ENCODE results near the gene IGLON5.

The IGLON5 gene

DNA sequence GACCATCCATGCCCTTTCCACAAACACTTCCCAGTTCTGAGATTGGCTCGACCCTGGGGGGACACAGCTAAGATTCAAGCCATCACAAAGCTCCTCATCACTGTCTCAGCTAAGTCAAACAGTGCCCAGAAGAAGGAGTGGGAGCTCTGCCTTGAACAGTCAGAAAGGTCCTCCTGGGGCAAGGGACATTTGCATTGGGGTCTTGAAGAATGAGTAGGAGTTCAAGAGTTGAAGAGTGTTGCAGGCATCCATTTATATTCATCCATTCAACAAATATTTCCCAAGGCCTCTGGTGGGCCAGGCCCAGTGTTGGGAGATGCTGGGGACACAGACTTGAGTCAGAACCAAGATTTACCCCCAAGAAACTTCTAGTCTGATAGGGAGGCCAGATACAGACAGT lies 6.5 kb downstream of the IGLON5 start:
- DNase-seq (ENCODE audit: low read depth): no peak

DNA sequence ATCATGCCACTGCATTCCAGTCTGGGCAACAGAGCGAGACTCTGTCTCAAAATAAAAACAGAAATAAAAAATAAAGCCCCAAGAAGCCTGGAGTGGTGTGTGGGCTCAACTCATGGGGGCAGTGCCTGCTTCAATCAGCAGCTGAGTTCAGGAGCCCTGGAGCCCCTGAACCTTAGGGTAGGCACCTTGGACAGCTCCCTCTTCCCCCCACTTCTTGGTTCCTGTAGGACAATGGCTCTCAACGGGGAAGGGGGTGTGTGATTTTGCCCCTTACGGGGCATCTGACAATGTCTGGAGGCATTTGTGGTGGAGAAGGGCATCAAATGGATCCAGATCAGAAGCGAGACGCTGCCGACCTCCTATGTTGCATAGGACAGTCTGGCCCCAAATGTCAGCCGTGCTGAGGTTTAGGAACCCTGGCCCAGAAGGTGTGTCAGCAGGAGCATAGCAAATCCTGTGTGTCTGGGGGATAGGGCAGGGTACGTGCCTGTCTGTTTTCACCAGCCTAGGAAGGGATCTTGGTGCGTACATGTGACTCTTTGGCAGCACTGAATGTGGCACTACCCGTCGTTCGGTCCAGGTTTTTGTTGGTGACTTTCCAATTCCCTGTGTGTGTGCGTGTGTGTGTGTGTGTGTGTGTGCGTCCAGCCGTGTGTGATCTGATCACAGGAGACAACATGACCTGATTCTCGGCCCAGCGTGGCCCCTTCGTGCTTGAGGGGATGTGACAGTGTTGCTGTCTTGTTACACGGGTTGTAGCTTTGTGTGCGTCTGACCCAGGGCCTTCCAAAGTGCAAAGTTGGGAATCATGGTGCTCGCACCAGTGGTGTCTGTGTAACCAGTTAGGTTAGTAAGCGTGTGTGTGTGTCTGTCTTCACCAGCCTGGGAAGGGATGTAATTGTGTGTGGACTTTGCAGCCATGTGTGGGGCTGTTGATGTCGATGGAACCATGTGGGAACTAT lies 7.5 kb downstream of the IGLON5 start:
- no peak for DNase-seq (ENCODE audit: low read depth)

DNA sequence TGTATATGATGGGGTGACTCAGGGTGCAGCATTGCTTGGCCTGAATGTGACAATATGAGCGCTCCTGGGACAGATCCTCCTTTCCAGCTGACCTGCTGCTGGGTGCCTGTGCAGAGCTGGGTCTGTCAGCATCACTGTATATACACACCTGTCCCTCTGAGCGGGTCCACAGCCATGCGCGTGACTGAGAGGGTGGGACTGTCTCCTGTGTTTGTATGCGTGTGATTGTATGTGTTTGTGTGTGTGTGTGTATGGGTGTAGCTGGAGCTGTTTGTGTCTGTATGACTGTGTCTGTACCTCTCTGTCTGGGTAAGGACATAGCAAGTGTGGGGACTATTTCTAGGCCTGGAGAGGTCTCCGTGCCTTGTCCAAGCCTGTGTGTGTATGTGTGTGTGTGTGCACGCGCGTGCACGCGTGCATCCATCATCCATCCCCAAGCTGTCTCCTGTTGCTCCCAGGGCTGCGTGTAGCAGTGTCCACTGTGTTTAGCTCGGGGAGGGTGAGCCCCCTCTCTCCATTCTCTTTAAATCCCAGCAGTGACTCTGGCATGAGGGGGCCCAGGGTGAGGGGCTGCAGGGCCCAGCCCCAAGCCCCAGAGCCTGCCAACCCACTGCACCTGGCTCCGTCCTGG lies 8.3 kb downstream of the IGLON5 start:
- no peak for DNase-seq (ENCODE audit: low read depth)

DNA sequence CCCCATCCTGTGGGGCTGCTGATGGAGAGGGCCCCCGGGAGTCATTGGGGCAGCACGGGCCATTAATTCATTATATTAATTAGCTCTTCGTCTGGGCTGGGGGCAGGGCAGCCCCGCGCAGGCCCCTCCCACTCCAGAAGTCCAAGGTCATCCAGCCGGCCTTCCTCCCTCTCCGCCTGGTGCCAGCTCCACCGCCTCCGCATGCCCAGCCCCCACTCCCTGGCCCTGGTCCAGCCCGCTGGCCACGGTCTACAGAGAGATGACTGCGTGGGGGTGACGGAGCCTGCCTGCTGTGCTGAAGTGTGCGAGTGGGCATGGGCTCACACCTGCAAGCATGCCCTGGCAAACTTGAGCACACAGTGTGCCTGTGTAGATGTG lies 8.8 kb downstream of the IGLON5 start:
- no peak for DNase-seq (ENCODE audit: low read depth)

DNA sequence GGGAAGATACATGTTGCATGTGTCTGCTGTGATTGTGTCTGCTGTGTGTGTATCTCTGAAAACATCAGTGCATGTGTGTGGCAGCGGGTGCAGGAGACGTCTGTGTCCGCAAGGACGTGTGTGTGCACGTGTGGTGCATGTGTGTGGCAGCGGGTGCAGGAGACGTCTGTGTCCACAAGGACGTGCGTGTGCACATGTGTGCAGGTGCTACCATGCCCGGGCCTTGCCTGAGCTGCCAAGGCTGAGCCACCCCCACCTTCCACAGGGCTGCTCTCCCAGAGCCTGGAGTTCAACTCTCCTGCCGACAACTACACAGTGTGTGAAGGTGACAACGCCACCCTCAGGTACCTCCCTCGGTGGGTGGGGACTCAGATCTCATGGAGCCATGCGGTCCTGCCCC lies 10.4 kb downstream of the IGLON5 start:
- DNase-seq (ENCODE audit: low read depth): no peak

DNA sequence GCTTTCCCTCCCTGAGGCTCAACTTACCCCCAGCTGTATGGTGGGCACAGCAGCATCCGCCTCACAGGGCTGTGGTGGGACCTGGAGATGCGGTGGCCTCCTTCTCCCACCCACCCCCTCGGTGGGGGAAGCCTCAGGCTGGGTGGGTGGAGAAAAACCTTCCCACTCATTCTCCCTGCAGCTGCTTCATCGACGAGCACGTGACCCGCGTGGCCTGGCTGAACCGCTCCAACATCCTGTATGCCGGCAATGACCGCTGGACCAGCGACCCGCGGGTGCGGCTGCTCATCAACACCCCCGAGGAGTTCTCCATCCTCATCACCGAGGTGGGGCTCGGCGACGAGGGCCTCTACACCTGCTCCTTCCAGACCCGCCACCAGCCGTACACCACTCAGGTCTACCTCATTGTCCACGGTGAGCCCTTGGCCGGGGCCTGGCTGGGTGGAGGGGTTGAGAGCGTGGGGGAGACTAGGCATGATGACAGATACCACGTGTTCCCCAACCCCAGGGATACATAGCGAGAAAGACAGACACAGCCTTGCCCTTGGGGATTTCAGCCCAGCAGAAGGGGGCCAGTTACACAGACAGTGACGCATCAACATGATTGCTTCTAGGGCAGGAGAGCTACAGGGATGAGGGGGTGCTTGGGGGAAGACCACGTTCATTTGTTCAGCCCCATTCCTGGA lies 12.2 kb downstream of the IGLON5 start:
- DNase-seq (ENCODE audit: low read depth): no peak

DNA sequence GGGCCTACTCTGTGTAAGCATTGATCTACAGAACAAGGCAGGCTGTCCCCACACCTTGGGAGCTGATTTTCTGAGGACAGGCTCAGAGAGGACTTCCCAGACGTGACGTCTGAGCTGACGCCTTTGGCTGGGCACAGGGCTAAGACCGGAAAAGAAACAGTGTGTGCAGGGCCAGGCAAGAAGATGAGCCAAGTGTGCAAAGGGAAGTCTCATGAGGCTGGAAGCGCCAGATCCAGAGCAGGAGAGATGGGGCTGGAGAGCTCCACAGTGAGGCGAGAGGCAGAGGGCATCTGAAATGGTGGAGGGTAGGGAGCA lies 12.7 kb downstream of the IGLON5 start:
- DNase-seq (ENCODE audit: low read depth): no peak

DNA sequence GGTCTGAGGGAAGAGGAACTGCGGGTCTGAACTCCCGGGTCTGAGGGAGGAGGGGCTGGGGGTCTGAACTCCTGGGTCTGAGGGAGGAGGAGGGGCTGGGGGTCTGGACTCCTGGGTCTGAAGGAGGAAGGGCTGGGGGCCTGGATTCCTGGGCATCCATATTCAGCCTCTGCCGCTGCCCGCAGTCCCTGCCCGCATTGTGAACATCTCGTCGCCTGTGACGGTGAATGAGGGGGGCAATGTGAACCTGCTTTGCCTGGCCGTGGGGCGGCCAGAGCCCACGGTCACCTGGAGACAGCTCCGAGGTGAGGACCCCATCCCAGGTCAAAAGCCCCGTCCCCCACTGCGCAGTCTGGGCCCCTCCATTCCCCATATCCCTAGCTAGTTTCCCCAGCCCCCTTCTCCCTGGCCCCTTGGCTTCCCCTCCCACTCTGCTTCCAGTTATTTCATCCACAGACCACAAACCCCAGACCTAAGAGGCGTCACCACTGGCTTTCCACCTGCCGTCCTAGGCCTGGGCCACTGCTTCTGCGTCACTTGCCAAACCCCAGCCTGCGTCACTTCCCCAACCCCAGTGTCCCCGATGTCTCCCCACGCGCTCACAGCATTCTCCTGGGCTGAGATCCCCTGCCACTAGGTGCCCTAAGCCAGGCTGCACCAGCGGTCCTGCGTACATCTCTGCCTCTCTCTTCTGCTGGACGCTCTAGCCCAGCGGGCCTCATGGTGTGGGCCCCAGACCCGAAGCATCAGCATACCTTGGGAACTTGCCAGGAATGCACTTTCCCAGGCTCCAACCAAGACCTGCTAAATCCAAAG lies 13.9 kb downstream of the IGLON5 start:
- no peak for DNase-seq (ENCODE audit: low read depth)

DNA sequence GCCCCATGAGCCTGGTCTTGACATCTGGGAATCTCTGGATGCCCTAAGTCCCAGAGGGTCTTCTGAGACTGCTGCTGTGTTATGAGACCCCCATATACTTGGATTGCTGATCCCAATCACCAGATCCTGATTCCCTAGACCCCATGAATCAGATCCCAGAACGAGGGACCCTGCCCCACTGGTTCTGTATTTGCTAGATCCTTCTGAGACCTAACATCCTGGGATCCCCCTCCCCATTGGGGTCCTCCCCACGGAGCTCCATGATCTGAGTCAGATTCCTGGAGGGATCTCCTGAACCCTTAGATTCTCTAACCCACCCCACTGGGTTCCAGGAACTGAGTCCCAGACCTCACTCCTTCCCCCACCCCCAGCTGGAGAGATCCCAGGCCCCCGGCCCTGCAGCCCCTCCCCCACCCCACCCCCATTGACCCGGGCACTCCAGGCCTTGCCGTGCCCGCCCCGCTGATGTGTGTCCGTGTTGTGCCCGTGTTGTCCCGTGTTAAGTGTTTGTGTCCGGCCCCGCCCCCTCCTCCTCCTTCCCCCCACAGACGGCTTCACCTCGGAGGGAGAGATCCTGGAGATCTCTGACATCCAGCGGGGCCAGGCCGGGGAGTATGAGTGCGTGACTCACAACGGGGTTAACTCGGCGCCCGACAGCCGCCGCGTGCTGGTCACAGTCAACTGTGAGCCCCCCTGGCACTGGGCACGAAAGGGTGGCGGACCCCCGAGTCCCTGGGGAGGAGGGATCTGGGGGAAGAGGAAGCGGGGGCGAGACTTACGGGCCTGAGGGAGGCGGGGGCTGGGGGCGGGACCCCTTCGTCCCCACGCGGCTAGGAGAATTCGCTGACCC lies 15.0 kb downstream of the IGLON5 start:
- DNase-seq (ENCODE audit: low read depth): no peak

DNA sequence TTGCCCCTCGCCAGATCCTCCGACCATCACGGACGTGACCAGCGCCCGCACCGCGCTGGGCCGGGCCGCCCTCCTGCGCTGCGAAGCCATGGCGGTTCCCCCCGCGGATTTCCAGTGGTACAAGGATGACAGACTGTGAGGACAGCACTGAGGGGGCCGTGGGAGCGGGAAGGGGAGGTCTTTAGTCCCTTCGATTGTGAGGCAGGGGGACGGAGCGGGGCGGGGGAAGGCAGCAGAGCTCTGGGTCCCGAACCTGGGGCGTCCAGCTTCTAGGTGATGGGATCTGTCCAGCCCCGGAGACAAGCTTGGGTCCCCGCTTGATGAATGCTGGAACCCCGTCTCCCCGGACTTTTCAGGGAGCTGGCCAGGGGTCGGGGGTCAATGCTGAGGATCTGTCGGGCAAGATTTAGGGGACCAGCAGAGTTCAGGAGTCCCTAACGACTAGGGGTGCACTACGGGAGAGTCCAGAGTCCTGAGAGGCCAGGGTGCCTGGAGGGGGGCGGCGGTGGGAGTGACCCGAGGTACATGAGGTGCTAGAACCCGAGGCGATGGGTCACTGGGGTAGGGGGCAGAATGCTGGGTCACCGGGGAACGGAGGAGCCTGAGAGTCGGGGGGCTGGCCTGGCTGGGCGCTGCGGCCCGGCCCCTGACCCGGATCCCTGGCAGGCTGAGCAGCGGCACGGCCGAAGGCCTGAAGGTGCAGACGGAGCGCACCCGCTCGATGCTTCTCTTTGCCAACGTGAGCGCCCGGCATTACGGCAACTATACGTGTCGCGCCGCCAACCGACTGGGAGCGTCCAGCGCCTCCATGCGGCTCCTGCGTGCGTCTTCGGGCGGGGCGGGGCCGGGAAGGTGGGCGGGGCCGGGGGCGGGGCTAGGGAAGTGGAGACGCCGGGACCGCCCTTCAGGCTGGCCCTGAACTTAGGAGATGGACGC lies 15.9 kb downstream of the IGLON5 start:
- peak; percentile 30 for DNase-seq (ENCODE audit: low read depth)

DNA sequence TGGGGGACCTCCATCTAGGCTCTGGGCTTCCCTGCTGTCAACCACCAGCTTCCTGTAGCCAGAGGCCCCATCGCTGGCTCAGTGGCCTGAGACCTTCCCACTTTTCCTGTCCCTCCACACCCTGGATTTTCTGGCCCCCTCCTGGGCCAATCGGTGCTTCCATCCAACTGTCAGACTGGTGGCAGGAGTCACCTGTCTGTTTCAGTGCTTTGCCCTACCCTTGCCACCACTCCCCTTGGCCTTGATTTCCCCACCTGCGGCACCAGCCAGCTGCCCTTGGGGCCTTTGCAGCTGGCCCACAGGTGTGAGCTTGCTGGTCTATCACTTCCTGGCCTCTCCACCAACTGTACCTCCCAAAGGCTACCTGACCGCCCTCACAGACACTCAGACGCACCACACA lies 18.0 kb downstream of the IGLON5 start:
- DNase-seq (ENCODE audit: low read depth): no peak

DNA sequence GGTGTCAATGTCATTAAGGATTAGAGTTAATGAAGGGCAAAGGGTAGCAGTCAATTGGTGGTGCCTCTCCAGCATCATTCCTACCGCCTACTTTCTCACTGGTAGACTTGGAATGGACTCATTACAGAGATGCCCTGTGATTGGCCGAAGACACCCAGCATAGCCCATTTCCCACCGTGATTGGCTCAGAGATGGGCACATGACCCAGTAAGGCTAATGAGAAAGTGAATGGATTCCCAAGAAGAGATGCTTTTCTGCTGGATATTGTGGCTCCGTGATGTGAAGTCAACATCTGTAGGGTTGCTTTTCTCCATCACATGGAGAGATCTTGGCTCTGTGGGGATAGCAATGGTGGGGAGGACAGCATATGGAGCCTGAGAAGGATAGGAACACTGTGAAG lies 18.9 kb downstream of the IGLON5 start:
- DNase-seq (ENCODE audit: low read depth): no peak

DNA sequence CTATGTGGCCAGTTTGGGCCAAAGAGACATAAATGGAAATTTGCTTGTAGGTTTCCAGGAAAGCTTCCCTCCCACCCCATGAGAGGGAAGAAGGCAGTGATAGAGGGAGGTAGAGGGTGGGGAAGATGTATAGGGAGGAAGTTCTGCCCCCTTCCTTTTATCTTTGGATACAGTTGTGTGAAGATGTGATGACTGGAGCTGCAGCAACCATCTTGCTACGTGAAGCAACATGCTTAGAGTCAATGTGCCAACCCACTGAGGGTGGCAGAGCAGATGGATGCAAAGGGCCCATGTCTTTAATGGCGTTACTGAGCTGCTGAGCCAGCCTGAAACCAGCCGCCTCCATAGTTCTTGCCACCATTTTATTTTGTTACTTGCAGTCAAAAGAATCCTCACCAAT lies 19.7 kb downstream of the IGLON5 start:
- no peak for DNase-seq (ENCODE audit: low read depth)

DNA sequence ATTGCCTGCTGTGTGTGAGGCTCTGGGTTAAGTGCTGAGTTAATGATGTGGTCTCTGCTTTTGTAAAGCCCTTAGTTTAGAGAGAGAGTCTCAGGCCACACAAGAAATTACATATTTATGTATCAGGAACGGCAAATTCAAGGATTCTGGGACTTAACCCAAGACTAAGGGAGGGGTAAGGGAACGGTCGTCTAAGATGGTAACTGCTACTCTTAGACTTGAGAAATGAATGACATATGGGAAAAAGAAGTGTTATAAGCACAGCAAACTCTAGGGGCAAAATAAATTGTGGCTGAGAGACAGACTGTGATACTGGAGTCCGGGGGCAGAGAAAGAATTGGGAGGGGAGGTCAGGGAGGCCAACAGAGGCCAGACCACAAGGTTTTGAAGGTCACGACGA lies 20.3 kb downstream of the IGLON5 start:
- no peak for DNase-seq (ENCODE audit: low read depth)

DNA sequence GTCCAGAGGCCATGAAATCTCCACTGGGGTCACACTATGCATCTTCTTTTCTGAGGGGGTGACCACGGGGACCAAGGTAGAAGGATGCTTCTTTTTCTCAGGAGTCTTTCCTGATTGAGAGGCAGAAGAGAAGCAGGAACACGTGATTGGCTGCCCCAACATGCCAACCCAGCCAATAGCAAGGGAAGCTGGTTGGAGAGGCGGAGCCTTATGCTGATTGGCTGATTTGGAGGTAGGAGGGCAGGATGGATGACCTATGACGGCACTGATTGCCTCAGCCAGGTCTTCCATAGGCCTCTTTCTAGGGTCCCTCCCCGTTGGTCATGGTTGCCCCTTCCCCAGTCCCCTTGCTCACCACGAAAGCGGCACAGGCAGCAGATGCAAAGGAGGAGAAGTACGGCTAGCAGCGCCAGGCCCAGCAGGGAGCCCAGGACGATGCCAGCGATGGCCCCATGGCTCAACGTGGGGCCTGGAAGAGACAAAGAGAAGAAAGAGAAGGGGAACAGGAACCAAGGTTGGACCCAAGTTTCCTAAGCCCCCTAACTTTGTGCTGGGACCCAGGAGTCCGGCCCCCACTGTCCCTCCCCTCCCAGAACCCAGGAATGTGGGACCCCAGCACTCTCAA lies 22.5 kb downstream of the IGLON5 start:
- DNase-seq (ENCODE audit: low read depth): no peak

DNA sequence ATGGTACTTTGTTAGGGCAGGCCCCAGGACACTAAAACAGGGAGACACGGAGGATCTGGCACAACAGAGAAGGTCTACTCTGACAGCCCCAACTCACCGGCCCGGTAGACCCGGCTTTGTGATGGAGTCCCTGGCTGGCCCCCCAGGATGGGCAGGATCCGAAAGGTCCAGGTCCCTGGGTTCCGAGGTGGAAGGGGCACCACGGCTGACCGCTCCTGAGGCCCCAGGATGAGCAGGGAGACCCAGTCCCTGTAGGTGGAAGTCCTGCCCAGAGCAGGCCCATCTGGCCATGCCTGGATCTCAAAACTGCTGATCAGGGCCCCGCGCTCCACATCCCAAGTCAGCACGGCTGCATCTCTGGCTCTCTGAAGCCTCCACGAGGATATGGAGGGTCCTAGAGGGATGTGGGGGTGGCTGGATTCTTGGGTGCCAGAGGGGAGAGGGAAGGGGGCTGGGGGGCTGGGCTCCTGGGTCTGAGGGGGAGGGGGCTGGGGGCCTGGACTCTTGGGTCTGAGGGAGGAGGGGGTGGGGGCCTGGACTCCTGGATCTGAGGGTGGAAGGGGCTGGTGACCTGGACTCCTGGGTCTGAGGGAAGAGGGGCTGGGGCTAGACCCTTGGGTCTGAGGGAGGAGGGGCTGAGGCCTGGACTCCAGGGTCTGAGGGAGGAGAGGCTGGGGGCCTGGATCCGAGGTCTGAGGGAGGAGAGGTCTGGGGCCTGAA lies 25.9 kb downstream of the IGLON5 start:
- DNase-seq (ENCODE audit: low read depth): no peak

DNA sequence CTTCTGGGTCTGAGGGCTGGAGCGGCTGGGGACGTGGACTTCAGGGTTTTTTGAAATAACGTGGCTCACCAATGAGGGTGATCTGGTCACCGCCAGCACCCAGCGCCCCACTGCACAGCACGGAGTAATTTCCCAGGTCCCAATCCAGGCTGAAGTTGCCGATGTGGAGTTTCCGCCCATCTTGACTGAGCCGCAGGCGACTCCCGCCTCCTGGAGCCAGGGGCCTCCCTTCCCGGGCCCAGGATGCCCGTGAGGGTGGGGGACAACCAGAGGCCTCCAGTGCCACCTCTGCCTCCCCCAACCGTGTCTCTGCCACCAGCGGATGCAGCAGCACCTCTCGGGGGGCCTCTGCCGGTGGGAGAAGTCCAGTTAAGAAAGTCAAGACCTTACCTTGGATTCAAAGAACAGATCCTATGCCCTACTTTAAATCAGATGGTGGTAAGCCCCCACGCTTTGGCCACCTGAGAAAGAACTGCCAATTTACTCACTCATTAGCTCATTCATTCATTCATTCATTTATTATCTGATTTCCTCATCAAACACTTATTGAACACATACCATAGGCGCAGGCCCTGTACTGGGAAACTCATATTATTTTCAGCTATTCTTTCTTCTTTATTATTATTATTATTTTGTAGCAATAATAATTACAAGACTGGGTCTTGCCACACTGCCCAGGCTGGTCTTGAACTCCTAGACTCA lies 26.6 kb downstream of the IGLON5 start:
- DNase-seq (ENCODE audit: low read depth): no peak

DNA sequence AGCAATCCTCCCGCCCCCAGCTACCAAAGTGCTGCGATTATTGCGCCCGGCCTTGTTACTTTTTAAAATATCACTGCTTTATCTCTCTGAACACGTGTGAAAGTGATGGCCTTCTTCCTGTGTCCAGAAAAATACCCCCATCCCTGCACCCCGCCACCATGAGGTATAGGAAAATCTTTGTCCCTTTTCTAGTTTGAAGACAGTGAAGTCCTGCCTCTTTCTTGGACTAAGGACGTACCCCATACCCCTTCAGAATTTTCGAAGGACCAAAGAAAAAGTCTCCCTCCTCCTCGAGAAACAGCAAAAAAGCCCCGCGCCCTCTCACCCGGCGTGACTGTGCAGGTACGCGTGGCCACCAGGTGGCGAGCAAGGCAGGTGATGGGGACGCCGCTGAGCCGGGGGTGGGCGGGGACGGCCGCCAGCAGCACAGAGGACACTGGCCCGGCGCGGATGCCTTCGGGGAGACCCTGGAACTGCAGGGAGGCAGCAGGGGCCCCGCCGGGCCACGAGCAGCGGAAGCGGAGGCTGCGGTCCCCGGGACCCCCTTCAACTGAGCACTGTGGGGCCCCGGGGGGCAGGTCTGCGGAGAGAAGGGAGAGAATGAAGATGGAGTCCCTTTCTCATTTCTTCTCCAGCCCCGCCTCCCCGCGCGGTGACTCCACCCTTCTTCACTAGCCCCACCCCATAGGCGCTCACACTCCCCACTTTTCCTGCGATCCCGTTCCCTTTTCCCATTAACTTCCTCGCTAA lies 27.3 kb downstream of the IGLON5 start:
- peak; percentile 68 for DNase-seq (ENCODE audit: low read depth)
